ENCODE results near the gene MCTP2.

MCTP2 gene

GRCh38 chr15:94297558-94297957 is 66.2 kb downstream of the MCTP2 start:
- DNase-seq (ENCODE audit: low read depth in 2 of 2) = no peak

GRCh38 chr15:94298364-94298763 is 67.0 kb downstream of the MCTP2 start:
- no peak for DNase-seq (ENCODE audit: low read depth in 2 of 2)

- no peak for DNase-seq (ENCODE audit: low read depth in 2 of 2)
Observed at GRCh38 chr15:94300612-94301011, 69.3 kb downstream of the MCTP2 start.

DNA sequence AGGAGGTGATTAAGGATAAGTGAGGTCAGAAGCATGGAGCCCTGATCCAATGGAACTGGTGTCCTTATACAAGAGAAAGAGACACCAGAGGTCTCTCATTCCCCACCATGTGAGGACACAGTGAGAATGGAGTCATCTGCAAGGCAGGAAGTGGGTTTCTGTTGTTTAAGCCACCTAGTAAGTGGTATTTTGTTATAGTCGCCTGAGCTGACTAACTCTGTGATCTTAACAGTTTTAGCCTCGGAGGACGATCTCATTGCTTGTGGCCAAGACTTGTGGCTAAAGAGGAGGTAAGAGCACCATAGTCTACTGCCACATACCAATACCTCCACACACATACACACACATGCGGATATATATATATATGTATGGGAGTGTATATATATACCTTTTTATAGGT is 73.8 kb downstream of the MCTP2 start:
- peak in 1 of 2 donors; percentile 9 for DNase-seq (ENCODE audit: low read depth in 2 of 2)

GRCh38 chr15:94306700-94307650 is 75.6 kb downstream of the MCTP2 start:
- no peak for DNase-seq (ENCODE audit: low read depth in 2 of 2)

GRCh38 chr15:94312946-94313345 is 81.6 kb downstream of the MCTP2 start:
- DNase-seq (ENCODE audit: low read depth in 2 of 2) = no peak

GRCh38 chr15:94314639-94315038 is 83.3 kb downstream of the MCTP2 start:
- no peak for DNase-seq (ENCODE audit: low read depth in 2 of 2)

GRCh38 chr15:94317211-94317610 is 85.8 kb downstream of the MCTP2 start:
- DNase-seq (ENCODE audit: low read depth in 2 of 2) = no peak

DNA sequence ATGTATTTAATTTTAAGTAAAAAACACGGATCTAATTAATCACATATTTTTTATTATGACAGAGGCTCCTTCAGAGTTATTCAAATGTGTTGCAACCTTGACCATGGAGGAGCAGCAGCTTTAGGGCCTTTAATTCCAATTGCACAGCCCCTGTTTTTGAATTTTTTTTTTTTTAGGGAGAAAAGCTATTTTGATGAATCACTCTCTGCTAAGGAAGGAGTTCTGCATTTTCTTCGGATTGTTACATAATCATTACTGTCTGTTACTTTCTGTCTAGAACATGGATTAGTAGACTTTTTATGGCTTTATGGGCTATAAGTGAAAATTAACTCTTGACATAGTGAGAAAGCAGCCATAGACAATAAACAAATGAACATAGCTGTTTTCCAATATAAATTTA is 90.8 kb downstream of the MCTP2 start:
- DNase-seq (ENCODE audit: low read depth in 2 of 2) = no peak

DNA sequence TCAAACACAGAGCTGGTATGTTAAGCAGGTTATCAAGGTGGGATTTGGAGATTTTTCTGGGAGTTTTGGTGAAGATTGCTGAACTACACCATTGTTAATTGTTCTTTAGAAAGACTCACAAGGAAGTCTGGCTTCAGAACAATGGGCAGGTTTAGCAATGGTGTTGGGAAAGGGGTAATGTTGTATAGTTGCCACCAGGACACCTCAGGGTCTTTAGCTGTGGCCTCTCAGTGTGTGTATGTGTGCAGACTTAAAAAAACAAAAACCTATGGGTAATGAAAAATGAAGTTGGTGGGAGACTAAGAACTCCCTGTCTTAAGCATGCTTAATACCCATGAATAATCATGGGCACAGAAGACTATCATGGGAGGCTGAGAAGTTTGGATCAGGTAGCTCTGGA is 91.7 kb downstream of the MCTP2 start:
- DNase-seq (ENCODE audit: low read depth in 2 of 2) = no peak

GRCh38 chr15:94324117-94324826 is 92.9 kb downstream of the MCTP2 start:
- DNase-seq (ENCODE audit: low read depth in 2 of 2) = peak; percentile 32 to 52

DNA sequence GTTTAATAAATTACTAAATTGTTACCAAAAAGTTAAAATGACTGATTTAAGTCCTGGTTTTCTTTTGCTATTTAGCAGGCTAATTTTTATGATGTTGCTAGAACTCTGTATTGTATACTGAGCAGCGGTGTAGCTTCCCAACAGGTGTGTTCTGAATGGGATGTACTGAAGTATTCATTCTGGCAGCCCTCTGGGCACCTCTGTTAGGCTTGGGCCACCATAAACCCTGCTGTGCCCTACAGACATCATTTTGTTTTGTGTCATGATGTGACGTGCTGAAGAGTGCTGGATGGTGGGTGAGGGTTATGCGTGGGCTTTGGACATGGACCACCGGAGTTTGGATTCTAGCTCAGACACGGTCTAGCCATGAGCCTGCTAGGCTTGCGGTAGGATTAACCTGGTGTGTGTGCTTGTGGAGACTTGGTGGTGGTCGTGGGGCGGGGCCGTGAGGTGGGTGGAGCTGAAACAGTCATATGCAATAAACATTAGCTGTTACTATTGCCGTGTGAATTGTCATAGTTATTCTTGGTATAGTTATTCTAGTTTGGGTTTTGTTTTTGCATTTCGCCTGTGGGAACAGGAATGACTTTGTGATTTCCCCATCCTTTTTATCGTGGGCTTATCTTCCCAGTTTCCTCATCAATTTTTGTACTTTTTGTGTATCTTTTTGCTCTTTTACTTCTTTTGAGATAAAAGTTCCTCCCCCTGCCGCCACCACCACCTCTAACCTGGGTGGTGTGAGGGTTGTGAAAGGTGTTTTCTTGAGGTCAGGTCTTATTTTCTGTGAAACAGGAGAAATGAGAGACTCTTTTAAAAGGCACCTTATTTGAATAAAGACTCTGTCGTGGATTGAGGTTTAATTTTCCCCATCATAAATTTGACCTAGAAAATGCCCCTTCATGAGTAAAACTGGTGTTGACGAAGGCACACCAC is 93.7 kb downstream of the MCTP2 start:
- peak in 1 of 2 donors; percentile 31 for DNase-seq (ENCODE audit: low read depth in 2 of 2)

DNA sequence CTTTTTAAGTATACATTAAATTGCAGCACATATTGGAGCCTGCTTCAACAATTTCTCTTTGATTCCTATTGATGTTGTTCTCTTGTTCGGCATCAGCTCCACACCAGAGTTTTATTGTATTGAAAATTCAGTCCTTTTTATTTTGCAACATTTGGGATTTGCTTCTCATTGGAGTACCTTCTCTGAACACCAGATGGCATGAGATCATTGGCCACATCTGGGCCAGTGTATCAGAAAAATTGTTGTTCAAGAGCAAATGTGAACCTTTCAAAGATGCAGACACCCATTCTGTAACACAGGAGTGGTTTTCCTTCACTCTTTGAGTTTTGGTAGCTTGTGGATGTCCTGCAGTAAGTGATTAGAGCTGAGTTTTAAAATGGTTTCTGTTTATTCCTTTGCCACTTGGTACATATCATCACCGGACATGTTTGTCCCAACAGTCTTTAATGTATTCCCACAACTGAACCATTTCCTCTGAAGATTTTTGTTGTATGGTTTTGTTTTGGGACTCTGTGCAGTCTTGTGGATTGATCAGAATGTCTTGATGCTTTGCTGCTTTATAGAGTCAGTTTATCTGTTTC is 96.1 kb downstream of the MCTP2 start:
- no peak for DNase-seq (ENCODE audit: low read depth in 2 of 2)

DNA sequence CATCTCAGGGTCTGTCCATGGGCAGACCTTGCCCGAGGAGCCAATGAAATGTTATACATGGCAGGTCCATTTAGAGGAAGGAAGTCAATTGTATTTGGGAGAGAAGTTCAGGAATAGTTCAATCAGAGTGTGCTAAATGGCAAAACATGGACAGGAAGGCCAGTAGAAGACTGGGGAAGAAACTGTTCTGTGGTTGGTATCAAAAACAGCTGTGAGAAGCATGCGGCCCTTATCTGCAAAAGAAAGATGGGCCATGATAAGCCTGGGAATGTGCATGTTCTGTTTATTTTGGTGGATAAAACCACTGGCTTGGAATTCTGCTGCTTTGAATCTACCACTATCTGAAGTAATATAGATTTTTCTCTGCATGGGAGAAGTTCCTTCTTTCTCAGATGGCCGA is 100.4 kb downstream of the MCTP2 start:
- no peak for DNase-seq (ENCODE audit: low read depth in 2 of 2)

DNA sequence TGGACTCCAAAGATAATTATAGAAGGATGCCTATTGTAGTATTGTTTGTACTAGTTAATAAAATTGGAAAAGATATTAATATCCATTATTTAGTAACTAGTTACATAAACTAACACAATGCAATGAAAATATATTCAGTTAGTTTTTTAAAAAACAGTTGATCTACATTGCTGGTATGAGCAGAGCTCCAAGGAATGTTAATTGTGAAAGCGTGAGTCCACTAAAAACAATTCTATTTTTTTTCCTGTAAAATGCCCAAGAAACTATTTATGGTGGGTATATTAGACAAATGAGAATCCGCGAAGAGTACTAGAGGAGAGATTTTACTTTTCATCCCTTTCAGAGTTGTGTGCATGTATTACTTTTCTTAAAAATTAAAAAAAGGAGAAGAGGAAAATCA is 104.3 kb downstream of the MCTP2 start:
- no peak for DNase-seq (ENCODE audit: low read depth in 2 of 2)

DNA sequence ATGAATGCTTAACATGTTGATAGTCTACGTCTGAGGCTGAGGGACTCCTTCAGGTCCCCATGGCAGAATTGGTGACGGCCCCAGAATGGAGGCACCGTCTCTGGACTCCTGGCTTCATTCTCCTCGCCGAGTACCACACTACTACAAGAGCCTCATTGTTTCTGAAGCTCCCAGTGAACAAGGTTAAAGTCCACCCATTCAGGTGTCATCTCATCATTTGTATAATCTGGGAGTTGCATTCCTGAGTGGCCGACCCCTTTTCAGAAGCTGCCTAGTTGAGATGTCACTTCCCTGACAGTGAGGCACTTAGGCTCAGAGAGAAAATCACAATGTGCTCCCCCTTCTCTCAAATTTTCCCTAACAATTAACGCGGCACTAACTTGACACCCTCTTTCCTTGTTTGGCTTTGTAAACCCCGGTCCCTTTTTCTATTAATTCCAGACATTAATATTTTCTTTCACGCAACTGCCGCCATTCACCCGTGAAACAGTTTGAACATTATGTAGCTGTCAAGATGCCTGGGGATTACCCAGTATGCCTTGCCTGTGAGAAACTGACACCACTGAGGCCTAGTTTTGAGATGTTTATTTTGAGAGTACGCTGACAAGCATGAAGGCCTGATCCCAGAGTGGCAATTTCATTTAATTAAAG is 105.6 kb downstream of the MCTP2 start:
- no peak for DNase-seq (ENCODE audit: low read depth in 2 of 2)

GRCh38 chr15:94338243-94338846 is 107.0 kb downstream of the MCTP2 start:
- DNase-seq (ENCODE audit: low read depth in 2 of 2) = no peak

- DNase-seq (ENCODE audit: low read depth in 2 of 2) = no peak
Observed at GRCh38 chr15:94346282-94346681, 114.9 kb downstream of the MCTP2 start.

DNA sequence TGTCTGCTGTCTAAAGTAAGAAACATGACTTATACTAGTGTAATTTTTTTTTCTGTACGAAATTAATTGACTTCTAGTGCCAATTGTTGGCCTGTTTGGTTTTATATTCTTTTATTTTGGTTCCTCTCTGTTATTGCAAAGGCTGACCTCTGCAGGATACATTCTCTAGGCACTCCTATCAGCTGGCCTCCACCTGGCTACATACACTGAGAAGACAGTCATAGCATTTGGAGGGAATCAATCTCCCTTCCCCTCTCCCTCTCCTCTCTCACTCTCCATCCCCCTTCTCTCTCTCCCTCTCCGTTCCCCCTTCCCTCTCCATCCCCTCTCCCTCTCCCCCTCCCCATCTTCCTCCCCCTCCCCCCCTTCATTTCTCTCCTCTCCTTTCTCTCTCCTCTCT is 116.7 kb downstream of the MCTP2 start:
- DNase-seq (ENCODE audit: low read depth in 2 of 2) = no peak

GRCh38 chr15:94351031-94351535 is 119.7 kb downstream of the MCTP2 start:
- no peak for DNase-seq (ENCODE audit: low read depth in 2 of 2)

Data from stimulated activated CD8-positive, alpha-beta memory T cell treated with anti-CD3 and anti-CD28 coated beads, Interleukin-7, amount 100 ng/mL, for 4 hours (primary cell).